Stimulated activated CD4-positive, alpha-beta T cell treated with anti-CD3 and anti-CD28 coated beads, Interleukin-2, amount 100 ng/mL, for 24 hours (primary cell): Measurements from ENCODE around the gene VSIG10.
"Not testable (repeated sequence)": the region's sequence is repeated elsewhere in the genome, so short reads cannot be mapped to it uniquely, and the experiment has no call there.

Experiments used
- DNase-seq, 2 donors: peaks; one replicate each; pipeline ENCODE4 v3.0.0-alpha.2; 2020

VSIG10 gene

DNA sequence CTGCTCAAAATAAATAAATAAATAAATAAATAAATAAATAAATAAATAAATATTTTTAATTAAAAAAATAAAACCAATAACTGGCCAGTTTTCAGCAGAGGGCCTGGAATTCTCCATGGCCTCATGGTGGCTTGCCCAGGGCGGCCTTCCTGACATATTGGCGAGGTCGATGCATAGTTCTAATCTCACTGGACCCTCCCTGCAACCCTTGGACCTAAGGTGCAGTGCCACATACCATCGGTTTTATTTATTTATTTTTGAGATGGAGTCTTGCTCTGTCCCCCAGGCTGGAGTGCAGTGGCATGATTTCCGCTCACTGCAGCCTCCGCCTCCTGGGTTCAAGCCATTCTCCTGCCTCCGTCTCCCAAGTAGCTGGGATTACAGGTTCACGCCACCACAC is 3.9 kb upstream of the VSIG10 start:
- no peak for DNase-seq

DNA sequence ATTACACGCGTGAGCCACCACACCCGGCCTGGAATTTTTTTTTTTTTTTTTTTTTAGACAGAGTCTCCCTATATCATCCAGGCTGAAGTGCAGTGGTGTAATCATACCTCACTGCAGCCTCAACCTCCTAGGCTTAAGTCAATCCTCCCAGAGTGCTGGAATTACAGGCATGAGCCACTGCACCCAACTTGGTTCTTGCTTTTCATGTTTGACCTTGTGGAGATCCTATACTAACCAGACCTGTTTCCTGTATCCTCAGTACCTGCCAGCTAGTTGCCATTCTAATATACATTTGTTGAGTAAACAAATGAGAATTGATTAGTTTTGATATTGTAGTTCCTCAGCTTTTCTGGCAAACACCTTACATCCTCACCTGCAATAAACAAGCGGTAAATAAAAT is 3.2 kb upstream of the VSIG10 start:
- DNase-seq = no peak

DNA sequence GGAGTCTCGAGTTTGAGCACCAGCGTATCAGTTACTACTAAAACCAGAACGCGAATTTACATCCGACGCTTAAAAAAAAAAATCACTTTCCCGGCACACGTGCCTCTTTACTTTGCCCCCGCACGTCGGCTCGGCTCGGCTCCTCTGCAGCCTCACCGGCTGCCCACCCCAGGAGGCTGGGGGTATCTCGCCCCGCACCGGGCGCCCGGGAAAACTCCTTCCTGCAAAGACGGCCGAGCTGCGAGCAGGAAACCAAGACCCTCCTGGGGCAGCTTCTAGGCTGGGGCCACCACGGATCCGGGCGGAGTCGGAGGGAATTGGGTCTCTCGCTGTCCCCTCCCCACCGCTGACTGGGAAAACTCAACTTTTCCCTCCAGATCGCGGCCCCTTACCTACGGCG is 610 bp downstream of the VSIG10 start:
- peak; percentile 19 to 20 for DNase-seq

DNA sequence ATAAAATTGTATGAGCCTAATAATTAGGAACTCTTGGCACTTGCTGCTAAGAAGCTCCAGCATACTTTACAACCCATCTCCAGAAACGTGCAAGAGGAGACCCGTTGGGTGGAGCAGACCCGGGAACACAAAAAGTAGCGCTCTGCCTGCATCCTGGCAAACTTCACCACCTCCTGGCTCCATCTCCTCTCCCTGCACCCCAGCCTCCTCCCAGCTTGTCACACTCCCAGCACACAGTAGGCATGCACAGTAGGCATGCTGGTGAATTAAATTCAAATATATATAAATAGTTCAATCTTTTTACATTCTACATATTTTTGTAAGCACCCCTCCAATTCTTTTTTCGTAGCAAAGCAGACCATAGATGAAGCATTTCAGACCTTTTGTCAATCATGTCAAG is 1.2 kb downstream of the VSIG10 start:
- no peak for DNase-seq

DNA sequence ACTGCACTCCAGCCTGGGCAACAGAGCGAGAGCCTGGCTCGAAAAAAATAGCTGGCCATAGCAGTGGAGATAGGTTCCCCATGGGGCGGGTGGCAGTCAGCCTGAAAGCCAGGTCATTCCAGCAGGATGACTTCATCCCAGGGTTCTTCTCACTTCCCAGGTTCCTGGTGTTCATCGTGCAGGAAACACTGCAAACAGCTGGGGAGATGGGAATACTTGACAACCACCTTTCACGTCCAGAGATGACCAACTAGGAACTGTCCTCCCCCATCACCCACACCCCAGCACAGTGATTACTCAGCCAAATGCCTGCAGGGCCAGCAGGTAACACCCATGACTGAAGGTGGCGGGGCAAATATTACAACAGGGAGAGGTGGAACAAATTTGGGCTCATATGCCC is 1.7 kb downstream of the VSIG10 start:
- DNase-seq = no peak

DNA sequence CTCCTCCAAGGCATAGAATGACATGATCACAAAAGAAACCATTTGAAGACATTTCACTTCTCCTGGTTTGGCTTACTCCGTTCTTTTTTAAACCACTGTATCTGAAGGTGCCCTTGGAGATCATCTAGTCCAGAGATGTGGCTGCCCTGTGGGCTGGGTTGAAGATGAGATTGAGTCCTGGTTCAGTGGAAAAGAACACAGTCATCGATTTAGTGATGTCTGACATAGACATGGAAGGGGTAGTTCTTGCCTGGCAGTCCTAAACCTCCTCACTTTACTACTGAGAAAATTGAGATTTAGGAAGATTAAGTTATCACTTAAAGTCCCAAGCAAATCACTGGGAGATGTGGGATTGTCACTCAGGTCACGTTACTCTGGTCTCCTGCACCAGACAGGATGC is 2.8 kb downstream of the VSIG10 start:
- DNase-seq = no peak

DNA sequence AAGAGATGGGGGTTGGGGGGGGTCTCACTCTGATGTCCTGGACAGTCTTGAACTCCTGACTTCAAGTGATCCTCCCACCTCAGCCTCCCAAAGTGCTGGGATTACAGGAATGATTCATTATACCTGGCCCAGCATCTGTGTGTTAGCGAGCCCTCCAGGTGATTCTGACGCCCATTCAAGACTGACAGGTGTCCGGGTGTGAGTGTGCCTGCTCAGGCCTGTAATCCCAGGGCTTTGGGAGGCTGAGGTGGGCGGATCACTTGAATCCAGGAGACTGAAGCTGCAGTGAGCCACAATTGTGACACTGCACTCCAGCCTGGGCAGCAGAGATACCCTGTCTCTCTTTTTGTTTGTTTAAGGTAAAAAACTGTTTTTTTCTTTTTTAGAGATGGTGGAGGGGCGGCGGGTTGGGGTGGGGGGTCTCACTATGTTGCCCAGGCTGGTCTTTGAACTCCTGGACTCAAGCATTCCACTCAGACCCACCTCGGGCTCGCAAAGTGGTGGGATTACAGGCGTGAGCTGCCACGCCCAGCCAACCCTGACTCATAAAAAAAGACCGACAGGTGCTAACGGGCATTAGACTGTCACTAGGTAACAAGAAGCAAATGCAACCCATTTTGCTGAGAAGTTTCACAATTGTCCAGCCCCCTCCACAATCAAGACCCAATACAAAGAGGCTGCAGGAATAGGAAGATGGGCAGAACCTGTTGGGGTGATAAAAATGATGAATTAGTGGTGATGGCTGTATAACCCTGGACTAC is 4.7 kb downstream of the VSIG10 start:
- no peak for DNase-seq

DNA sequence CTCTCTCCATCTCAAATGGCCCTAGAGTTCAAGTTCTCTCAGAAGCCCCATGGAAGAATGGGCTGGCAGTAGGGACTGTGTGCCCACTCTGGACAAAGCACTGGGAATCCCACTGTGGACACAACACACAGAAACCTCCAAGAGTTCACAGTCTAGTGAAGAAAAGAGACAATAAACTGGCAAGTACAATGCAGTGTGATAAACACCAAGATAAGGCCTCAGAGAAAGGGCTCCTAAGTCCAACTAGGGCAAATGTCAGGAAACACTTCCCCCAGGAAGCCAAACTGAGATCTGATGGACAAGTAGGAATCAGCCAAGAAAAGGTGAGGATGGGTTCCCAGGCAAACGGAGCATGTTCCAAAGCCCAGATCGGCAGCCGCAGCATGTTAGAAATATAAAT is 5.4 kb downstream of the VSIG10 start:
- no peak for DNase-seq

DNA sequence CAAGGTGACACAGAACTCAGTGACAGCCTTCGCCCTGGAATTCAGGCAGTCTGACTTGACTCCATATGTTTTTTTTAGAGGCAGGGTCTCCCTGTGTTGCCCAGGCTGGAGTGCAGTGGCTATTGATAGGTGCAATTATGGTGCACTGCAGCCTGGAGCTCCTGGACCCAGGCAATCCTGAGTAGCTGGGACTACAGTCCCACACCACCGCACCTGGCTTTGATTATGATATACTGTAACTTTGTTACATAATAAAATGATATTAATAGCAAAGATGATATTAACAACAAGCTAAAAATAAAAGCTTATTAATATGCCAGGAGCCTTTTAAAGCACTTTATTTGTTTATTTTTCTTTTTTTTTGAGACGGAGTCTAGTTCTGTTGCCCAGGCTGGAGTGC is 9.8 kb downstream of the VSIG10 start:
- no peak for DNase-seq

DNA sequence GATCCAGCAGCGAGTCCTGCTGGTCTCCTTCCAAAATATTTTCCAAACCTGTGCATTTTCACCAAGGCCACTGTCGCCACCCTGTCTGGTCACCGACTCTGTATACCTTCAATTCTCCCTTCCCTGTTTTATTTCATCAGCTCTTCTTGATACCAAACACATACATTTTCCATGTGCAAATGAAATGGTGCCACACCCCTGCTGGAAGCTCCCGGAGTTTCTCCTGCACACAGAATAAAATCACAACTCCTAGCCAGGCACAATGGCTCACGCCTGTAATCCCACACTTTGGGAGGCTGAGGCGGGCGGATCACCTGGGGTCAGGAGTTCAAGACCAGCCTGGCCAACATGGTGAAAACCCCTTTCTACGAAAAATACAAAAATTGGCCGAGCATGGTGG is 14.0 kb downstream of the VSIG10 start:
- no peak for DNase-seq

DNA sequence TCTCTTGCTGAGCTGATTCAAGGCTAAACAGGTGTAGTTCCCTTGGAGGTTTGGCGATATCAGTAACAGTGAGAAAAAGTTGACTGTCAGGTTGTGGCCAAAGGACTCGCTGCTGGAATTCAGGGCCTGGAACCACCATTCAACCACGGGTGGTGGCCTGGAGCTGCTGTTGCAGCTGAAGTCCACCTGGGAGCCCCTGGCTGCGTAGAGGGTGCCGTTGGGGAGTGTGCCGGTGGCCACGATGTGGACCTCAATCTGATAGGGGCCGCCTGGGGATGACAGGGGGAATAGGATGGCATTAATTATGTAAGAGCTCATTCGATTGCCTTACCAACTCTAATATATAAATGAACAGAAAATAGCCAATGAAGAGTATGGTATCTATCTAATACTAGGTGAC is 21.6 kb downstream of the VSIG10 start:
- no peak for DNase-seq

DNA sequence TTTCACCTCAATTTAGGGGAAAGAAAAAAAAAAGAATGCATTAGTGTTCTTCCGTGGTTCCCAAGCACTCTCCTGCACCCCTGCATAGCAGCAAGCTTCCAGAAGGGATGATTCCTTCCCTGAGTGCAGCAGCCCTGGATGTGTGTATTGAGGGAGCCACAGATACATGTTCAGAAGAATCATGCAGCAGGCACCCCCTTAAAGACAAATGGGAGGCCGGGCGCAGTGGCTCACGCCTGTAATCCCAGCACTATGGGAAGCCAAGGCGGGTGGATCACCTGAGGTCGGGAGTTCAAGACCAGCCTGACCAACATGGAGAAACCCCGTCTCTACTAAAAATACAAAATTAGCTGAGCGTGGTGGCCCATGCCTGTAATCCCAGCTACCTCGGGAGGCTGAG is 22.3 kb downstream of the VSIG10 start:
- DNase-seq = not testable (repeated sequence)

DNA sequence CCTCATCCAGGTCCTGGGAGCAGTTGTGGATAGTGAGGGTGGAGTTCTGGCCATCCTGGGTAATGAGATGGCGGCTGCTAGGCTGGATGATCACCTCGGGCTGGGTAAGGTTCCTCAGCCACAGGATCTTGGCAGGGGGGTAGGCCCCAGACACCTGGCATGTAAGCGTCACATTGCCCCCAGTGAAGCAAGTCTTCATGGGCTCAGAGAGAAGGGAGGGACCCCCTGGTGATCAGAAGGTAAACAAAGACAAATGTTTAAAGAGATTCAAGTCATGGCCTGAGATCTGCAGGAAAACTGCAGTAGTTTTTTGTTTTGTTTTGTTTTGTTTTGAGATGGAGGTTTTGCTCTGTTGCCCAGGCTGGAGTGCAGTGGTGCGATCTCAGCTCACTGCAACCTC is 30.0 kb downstream of the VSIG10 start:
- DNase-seq = no peak

DNA sequence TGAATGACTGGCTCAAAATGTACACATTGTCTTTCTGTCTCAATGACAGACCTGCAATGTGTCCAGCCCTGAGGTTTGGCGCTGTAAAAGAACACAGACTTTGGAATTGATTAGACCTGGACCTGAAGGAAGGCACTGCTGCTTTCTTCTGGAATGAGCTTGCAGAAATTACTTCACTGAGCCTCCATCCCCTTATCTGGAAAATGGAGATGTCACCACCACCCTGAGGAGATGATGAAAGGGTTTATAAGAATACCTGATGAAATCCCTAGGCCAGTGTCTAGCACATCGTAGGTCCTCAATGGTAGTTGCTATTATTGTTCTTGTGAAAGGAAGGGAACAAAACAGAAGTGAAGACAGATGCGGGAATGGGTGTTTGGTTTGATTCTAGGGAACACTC is 33.2 kb downstream of the VSIG10 start:
- no peak for DNase-seq

DNA sequence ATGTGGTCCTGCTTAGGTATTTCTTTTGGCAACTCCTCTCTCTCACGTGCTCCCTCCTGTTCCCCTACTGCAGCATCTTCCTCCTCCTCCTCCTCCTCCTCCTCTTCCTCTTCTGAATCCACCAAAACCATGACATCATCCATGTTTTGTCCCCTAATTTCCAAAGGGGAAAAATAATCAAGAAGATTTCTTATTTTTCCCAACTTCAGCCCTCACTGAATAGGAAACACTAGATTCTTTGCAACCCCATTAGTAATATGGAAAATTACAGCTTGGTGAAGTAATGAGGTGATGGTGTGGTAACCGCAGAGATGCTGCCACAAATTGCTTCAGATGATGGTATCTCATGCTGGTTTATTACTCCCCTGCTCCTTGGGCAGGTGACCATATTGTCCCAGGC is 35.4 kb downstream of the VSIG10 start:
- DNase-seq = no peak

DNA sequence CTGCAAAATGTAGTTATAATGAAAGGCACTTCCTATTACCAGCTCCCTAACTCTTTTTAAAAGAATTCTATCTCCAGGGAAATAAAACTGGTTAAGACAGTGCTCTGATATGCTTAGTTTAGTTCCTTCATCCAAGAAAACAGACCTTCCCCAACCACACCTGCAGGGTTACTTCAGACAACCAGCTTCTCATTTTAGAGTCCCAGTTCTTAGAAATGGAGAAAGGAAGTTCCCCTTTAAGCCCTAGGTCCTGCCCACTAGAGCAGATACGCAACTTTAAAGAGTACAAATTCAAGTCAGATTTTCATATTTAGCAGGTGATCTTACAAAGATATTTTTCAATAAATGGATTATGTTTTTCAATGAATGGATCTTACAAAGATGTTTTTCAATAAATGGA is 38.4 kb downstream of the VSIG10 start:
- DNase-seq = no peak

DNA sequence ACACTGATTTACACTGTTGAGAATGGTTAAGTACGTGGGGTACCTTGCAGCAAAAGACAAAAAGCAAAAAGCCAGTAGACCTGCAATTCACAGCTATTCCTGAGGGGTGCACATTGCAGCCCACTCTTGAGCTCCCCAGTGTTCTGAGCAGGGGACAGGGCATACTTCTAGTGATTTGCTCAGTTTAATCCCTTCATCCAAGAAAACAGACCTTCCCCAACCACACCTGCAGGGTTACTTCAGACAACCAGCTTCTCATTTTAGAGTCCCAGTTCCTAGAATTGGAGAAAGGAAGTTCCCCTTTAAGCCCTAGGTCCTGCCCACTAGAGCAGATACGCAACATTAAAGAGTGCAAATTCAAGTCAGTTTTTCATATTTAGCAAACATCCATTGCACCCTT is 39.2 kb downstream of the VSIG10 start:
- DNase-seq = no peak

DNA sequence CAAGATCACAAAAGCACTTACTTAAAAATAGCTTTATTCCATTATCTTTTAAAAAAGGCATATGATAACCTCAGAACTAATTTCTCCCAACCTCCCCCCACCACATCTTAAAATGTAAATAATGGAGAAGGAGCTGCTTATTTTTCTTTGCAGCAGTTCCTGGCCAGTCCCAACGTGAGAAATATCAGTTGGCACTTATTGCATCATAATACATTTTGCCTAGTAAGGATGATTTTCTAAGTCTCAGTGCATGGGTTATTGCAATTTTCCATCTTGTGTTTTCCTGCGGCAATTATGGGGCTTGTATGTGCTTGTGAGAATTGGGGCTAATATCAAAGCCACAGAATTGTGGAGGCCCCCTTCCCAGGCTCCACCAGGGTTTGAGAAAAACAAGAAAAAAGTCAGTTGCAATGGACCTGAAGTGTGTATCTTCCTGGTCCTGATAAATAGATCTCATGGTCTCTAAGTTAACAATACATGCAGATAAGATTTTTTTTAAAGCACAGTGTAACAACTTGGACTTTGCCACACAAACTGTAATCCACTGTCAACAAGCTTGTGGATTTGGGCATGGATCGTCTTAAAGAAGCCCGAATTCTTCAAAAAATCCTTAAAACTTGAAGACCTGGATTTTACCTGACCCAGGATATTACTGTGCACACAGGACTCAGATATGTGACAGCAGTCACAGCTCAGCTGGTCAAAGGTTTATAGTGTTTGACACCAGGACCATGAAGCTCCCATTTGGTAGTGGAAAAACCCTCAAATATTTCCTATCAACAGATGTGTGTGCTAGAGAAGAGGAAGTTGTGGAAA is 40.0 kb downstream of the VSIG10 start:
- no peak for DNase-seq

DNA sequence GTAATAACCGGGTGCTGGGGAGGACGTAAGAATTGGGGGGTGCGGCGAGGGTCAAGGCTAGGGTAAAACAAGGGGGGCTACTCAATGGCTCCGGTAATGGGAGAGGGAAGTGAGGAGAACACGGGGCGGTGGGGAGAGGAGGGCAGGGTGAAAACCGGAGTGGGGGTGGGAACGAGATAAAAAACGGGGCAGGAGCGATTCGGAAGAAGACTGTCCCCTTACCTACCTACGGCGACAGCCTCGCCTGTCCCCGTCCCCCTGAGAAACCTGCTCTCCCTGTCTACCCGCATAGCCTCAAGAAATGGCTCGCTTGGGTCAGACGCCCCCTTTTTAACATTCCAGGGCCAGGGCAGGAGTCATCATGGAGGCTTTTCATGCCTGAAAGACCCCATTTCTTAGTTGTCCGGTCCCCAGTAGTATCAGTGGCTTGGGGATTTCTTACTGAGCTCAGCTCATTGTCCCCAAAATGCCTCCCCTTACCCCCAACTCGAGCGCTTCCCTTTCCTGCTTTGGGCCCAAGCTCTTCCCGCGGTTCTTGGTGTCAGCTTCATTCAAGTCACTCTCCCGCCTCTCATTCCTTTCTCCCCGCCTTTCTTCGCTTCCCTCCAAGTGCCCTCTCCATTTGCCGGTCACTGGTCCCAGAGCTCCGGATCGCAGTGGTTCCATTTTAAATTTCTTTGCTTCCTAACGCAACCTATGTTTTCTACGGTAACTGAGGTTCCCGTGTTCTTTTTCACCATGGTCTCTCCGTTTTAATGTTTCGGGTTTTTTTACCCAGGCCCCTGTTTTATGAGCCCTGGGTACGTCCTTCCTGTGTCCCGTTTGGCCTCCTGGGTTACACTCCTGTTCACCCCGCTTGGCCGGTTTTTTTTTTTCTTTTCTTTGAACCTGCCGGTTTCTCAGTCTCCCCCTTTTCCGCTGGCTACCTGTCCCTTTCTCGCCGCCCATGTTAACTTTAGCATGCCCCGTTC is 41.7 kb downstream of the VSIG10 start:
- peak; percentile 25 to 34 for DNase-seq

DNA sequence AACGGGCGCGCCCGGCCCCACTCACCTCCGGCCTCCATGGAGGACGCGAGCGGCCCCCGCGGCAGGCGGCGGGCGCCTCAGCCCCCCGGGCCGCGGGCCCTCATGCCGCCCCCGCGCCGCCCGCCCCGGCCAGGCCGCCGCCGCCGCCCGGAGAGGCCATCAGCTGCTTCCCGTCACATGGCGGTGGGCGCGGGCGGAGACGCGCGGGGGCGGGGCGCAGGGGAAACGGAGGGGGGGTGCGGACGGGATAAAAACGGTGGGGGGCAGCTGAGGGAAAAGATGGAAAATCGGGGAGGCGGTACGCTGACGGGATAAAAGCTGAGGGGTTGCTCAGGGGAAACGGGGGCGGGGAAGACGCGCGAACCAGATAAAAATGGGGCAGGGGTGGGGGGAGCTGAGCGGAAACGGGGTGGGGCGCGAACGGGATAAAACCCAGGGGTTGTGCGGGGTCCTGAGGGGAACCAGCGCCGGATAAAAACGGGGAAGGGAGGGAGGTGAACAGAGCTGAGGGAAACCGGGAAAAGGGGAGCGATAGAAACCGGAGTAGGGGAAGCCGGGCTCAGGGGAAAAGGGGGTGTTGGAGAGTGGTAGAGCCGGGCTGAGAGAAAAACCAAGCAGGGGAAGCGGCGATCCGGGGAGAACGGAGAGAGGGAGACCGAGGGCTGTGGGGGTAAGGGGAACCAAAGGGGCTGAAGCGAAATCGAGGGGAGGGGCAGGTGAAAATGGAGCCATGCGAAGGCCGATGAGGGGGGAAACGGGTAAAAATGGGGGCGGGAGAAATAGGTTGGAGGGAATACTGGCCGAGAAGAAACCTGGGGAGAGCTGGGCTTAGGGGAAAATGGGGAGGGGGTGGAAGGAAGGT is 42.6 kb downstream of the VSIG10 start, which contains the start of gene WSB2:
Gene WSB2 (minus strand): TSS at position 169 of the 862 bp plus-strand sequence. CDS start 131 bp downstream, at position 38.
- DNase-seq = peak; percentile 65 to 70

DNA sequence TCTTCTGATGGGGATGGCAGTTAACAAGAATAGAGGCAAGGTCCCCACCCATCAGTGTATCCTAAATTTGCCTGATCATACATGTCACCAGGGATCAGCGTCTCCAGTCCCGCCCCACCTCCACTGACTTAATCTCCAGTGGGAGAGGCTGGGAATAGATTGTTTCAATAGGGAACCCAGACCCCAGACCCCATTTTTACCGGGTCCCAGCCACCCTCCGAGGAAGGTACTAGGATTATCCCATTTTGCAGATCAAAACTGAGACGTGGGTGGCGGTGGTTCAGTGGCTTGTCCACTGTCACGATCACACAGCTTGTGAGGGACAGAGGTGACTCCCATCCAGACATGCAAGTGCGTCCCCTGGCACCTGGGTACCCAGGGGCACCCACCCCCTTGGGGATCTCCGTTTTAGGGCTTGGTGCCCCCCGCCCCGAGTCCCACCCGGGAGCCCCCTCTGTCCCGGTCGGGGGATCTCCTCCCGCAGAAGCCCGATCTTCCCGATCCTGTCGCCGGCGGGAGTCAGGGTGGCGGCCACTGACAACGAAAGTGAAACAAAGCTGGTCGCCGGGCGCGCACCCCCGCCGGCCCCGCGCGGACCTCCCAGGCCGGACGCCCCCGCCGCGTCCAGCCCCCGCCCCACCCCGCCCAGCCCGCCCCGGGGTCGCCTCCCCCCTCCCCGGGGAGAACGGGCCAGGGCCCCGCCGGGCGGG is 43.4 kb downstream of the VSIG10 start:
- DNase-seq = peak; percentile 36 to 38
